GM19468 (cell line): ENCODE data around the gene KIF23.

Experiments
- ATAC-seq: cut with Tn5 transposase; IDR thresholded peaks from one replicate; pipeline ENCODE4 v1.9.1; 2021; ENCODE audit warnings: mild to moderate bottlenecking, moderate library complexity, moderate number of reproducible peaks; ENCODE audit not compliant: unreplicated experiment; ENCODE audit errors: extremely low read depth

The KIF23 gene

DNA sequence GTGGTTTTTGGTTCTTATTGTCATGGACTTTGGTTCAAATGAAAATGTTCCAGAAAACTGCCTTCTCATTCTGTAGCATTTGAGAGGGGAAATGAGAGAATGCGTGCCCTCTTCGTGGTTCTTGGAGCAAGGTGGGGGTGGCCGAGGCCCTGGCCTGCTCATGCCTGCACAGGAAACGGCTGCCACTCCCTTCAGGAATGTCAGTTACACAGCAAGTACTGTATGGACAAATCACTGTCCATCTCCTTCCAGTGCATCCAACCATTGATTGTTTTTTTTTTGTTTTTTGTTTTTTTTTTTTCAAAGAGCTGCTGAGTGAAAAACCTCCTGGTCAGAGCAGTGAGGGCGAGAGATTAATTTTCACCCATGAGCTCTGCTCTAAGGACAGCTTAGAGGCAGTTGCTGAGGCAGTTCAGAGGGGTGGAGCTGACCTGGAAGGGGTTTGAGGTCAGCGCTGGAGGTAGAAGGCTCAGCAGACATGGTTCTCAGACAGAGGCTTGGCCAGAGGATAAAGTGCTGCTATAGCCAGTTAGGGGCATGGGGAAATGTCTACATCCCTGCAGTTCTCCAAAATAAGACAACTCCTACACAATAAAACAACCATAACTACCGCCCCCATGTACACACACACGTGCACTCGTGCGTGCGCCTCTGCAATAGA lies 20.2 kb upstream of the KIF23 start:
- no peak for ATAC-seq

DNA sequence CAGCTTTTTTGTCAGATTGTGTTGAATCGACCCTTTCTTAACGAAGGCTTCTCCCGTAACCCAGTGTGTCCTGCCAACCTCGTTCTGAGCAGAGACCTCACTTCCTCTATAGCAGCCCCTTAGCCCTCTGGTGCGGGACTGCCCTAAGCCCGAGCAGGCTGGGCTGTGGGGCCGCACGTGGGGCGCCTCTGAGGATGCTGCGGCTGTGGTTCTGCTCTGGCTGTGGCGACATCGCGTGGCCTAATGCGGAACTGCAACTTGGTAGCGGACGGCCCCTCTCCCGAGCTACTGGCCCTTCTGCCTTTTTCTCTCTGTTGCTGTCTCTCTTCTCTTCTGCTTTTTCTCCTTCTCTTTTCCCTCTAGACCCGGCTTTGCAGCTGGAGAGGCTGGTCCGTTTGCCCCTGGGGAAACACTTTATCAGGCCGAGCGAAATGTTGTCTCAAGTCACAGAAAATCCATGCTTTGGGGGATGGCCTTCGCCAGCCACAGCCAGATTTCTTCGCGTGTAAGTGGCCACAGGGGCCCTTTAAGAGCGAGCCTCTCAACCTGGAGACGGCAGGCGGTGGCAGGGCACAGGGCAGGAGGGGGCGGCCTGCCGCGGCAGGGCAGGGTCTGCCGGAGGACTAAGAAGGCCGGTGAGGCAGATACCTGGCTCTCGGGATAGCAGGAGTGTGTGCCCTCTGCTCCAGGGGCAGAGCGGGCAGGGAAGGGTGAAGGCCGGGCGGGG lies 19.4 kb upstream of the KIF23 start:
- ATAC-seq = no peak

DNA sequence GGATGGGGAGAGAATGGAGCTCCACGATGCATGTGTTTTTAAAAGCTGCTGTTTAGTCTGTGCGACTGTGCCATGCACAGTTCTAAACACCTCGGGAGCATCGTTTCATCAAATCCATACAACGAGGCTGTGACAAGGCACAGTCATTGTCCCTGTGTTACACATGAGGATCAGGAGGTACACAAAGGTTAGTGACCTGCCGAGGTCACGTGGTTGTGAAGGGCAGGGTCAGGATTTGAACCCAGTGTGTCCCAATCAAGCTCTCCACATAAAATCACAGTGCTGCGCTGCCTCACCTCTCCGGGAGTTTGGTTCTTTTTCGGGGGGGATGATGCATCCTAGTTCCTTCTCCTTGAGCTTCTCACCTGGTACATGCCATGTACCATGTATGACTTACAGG lies 18.7 kb upstream of the KIF23 start:
- ATAC-seq = no peak

DNA sequence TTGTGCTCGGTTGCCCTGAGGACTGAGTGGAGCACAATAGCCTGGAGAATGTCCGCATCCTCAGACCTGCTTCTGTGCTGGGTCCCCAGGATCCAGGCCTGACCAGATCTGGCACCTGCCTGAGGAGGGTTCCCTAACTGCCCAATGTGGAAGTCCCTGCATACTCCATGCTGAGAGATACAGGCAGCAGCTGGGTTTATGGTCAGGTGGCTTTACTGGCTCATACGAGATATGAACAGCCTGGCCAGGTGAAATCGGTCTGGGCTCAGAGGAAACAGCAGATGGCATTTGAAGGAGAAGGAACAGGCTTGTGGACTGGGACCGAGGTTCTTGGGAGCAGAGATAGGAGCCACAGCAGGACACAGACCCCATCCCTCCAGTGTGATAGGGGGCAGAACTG lies 18.2 kb upstream of the KIF23 start:
- no peak for ATAC-seq

DNA sequence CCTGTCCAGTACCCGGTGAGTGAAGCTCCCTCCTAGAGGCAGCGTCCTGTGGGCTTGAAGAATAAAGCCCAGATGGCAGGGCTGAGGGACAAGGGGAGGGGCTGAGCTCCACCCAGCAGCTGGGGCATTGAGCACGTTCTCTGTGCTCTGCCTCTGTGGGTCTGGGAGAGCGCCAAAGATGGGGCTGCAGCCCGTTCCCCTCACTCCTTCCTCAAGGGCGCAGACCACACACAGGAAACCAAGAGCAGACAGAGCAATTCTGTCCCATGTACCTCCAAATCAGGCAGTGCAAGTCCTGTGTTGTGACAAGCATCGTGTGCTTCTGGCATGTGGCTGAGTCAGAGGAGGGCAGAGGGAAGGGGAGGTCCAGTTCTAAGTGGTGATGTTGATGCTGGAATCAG lies 15.7 kb upstream of the KIF23 start:
- ATAC-seq = no peak

DNA sequence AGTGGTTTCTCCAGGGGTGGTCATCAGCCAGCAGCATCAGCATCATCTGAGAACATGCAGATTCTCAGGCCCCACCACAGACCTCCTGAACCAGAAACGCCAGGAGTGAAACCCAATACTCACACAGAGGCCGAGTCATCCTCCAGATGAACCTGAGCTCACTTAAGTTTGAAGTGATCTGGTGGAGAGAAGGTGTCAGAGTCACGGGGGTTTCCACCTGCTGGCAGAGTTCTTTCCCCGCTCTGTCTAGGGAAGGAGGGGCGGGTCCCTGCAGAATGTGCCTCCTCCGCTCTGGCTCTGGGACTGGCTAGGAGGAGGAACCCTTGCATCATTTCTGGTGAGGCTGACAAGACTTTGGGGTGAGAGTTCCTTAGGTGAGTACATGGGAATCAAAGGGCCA lies 13.3 kb upstream of the KIF23 start:
- ATAC-seq = no peak

DNA sequence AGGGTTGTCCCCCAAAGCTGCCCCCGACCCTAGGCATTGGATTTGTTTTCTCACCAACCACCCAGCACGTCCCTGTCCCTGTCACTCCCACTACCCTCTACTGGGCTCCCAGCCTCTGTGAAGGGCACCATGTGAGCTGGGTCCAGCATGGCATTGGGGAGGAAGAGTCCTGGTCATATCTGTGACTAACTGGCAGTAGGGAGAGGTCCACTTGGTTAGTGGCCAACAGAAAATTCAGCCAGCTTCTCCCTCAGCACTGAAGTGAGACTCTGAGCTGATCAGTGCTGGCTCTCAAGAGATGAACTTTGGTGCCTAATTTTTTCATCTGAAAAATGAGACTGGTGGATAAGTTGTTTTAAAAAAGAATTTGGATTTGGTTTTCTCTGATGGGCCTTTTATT lies 11.3 kb upstream of the KIF23 start:
- no peak for ATAC-seq

DNA sequence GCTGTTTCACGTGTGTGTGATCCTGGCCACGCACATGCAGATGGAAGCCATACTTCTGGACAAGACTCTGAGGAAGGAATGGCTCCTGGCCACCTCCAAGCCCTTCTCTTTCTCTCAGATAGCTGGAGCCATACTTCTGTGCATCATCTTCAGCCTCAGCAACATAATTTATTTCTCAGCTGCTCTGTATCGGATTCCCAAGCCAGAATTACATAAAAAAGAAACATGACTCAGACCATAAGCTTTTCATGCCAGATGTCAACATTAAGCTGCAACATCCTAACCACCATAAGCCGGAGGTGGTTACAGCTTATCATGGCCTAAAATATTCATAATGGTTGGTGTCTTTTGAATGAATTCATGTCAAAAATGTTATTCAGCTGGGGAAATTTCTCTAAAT lies 10.6 kb upstream of the KIF23 start:
- no peak for ATAC-seq

DNA sequence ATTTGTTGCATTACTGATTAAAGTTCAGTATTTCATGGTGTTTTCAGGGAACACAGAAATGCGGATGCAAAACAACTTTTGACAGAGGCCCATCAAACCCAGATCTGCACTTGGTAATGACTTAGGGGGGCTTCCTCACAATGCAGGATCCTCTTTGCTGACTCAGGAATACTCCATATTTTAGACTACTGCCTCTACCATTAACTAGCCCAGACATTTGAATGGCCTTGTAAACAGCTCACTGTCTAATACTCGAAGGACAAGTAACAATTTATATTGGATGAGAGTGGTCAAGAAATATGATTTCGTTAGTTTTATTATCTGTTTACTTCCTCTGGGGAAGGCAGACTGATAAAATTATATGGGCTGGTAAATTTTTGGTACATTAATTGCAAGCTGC lies 9.0 kb upstream of the KIF23 start:
- no peak for ATAC-seq

DNA sequence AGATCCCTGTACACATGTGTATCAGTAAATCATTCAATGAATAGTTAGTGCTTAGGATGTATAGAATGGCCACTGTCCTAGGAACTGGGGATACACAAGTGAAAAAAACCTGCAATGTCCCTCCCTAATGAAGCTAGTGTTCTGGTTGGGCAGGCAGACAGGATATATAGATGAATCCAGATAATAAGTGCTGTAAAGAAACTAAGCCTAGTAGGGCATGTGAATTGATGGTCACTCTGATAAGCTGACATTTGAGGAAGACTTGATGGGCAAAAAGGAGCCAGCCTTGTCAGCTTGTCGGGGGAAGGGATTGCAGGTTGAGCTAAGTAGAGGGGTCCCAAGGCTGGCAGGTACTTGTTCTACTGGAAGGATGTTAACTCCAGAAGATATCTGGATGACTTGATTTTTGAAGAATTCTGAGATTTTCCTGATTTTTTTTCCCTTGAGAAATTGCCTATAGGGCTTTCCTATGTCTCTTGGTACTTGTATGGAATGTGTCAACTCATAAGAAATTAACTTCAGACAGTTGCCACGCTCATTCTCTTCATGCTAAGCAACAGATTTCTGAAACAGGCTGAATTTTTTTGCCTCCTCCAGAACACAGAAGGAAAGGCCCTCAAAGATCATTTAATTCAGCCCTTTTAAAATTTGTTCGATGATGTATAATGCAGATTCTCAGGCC lies 6.3 kb upstream of the KIF23 start:
- no peak for ATAC-seq

DNA sequence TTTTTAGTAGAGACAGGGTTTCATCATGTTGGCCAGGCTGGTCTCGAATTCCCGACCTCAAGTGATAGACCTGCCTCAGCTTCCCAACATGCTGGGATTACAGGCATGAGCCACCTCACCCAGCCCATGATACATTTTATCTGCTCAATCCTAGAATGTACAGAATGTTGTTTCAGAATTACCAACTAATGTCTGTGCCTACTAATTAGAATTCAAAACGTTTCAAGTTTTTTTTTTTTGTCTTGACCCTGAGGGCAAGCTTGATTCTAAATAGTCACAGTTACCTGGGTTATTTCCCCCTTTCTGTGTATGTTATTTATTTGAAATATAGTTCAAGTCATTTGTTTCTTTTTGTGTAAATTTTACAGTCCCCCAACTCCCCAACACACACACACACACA lies 5.3 kb upstream of the KIF23 start:
- no peak for ATAC-seq

DNA sequence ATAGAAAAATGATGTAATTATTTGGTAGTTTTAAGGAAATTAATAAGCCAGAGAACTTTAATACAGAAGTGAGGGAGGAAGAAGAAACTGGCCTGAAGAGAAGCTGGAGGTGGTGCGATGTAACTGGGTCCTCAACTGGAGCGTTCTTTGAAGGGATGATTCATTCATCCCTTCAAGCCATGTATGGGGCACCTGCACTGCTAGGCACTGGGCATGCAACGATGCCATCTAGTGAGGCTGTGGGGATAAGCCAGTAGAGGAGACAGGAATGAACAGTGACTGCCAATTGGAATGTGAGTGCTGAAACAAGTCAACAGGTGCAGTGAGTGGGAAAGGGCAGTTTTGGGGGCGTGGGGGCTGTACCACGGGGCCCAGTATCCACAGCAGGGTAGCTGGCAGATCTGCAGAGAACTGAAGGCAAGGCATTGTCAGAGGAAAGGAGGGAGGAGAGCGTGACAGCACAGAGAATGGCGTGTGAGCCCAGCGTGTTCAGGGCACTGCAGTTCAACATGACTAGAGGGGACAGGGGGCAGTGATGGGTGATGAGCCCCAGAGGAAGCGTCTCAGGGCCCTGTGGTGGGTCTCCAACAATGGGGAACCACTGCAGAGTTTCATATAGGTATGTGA lies 3.8 kb upstream of the KIF23 start:
- no peak for ATAC-seq

DNA sequence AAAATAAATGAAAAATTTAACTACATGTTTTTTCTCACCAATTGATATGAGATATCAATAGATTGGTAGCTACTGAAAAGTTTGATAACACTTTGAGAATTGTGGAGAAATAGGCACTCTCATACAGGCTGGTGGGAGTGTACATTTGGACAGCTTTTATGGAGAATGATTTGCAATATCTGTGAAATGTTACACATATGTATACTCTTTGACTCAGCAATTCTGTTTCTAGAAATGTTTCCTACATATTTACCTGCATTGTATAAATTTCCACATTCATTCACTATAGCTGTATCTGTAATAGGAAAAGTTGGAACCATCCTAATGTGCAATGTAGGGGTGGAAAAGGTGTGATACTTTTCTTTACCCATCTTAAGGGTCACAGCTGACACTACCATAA lies 1.9 kb upstream of the KIF23 start:
- no peak for ATAC-seq

DNA sequence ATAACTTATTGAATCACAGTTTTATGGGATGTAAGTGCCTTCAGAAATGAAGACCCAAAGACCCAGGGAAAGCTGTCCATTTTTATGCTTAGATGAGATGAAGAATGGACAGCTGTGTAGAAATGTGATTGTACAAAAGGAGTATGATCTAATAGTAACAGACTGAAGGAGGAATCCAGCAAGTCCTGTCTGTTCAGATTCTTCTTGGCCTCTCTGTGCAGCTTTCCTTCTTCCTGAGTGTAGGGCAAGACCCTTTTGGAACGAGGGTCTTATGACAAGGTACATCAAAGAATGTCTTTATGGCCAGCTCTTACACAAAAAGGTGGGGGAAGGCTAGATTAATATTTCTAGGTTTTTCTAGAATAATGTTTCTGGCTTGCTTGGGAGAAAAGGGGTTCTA lies 1.4 kb upstream of the KIF23 start:
- ATAC-seq = no peak

DNA sequence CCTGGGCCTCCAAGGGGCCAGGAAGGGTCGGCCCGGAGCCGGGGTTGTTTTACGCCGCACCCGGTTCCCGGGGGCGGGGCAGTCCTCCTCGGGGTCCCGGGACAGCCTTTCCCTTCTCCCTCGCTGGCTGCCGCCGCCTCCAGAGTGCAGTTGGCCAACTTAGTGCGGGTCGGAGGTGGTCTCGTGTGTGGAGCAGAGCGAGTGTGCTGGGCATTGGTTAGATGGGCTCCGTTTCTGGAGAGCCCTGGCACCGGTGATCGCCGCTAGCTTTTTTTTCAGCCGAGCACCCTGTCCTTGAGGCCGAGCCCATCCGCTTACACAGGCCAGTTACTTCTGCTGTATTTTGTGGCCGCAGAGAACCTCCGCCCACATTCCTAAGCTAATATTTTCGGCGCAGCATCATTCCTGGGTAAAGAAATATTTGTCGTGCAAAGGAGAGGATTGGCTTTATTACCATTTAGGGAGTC lies 585 bp downstream of the KIF23 start:
- no peak for ATAC-seq

DNA sequence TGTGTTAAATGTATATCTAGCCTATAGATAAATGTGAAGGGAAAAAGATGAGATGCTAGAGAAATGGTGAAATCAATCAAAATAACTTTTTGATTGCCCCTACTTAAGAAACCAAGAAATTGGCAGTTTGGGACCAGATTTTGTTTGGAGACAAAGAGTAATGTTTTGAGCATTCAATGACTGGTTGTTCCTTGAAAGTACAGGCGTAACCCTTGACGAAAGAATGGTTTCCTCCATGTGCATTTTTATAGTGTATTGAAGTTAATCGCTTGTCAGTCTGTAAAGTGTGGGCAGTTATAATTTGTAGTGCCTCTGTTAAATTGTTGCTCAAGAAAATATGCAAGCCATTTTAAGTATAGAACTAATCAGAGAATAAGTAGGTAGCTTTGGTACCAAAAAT lies 1.2 kb downstream of the KIF23 start:
- no peak for ATAC-seq

DNA sequence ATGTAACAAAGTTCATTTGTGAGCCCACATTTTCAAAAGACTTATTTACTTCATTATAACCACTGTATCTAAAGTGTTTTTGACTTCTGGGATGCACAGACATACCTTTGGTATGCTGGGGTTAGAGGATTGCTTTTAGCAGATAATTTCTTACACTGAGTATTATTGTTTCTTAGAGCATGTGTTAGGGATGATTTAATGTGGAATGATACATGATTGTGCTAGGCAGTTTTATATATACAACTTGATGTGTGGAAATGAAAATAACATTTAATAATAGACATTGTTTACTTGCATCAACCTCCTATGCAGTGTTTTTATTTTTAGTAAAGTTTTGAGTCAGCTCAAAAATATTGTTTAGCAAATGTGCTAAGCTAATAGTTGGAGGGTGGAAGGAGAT lies 3.4 kb downstream of the KIF23 start:
- ATAC-seq = no peak

DNA sequence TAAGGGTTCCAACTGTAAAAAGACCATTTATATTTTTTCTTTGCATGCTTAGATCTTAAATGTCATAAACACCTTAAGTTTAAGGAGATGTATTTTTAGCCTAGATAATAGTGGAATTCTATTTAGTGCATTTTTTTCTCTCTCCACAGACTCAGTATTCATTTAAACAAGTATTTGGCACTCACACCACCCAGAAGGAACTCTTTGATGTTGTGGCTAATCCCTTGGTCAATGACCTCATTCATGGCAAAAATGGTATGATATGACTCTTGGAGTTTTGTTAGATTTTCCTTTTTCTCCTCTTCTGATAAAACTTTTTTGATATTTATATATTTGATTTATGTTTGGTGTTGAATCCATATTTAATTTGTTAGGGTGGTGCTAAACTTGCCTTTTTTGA lies 7.3 kb downstream of the KIF23 start:
- ATAC-seq = no peak

DNA sequence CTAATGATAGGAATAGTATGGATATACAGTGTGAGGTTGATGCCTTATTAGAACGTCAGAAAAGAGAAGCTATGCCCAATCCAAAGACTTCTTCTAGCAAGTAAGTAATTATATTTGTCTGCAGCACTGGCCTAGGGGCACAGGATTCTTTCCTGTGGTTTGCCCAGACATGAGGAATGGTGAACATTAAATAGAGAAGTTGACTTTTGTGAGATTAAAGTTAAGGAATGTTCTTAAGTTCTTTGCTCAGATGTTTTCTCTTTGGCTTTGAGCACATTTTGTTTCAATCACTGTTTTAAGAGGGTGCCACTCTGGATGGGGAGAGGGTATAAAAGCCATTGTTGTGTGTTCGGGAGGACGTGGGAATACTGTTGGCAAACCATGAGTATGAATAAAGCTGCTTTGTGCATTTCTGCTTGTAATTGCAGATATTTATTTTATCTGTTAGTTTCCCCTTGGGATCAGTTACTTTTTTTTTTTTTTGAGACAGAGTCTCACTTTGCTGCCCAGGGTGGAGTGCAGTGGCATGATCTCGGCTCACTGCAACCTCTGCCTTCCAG lies 8.3 kb downstream of the KIF23 start:
- no peak for ATAC-seq

DNA sequence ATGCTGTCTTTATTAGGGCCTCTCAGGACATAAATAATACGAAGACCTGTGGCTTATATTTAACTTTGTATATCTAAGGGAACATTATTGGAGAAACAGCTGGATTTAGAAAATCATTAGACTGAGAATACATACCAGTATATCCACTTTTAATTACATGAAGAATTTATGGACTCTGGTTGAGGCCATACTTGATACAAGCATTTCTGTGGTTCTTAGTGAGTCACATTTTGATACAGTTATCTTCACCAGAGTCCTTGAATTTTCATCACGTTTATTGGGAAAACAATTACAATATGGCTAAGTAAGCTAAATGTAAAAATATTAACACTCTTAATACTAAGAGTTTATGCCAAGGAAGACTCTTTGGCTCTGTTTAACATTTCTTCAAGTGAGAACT lies 9.9 kb downstream of the KIF23 start:
- ATAC-seq = no peak
